HG03045 (cell line): Measurements from ENCODE around the gene SIK2.
"Not testable (repeated sequence)": the region's sequence is repeated elsewhere in the genome, so short reads cannot be mapped to it uniquely, and the experiment has no call there.

Experiments used
- ATAC-seq: cut with Tn5 transposase; IDR thresholded peaks from one replicate; pipeline ENCODE4 v1.9.1; 2021; ENCODE audit warnings: mild to moderate bottlenecking, moderate library complexity; ENCODE audit not compliant: unreplicated experiment

Gene SIK2

DNA sequence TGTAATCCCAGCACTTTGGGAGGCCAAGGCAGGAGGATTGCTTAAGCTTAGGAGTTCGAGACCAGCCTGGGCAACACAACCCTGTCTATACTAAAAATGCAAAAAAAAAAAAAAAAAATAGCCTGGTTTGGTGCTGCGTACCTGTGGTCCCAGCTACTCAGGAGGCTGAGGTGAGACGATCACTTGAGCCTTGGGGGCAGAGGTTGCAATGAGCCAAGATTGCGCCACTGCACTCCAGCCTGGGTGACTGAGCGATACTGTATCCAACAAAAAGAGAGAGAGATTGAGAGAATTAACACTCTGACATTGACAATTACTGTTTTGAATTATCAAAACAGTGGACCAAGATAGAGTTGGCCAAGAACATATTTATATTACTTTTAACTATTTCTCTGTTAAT is 53.7 kb downstream of the SIK2 start:
- ATAC-seq = no peak

DNA sequence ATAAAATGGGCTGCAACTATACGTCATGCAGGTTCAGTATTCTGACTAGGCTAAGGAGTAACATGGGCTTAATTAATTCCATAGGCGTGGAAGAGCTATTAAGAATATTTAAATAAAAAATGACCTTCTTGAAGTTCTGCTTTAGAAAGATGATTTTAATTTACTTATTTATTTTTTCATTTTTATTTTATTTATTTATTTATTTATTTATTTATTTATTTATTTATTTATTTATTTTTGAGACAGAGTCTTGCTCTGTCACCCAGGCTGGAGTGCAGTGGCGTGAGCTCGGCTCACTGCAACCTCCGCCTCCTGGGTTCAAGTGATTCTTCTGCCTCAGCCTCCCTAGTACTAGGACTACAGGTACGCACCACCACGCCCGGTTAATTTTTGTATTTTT is 55.7 kb downstream of the SIK2 start:
- not testable (repeated sequence) for ATAC-seq

DNA sequence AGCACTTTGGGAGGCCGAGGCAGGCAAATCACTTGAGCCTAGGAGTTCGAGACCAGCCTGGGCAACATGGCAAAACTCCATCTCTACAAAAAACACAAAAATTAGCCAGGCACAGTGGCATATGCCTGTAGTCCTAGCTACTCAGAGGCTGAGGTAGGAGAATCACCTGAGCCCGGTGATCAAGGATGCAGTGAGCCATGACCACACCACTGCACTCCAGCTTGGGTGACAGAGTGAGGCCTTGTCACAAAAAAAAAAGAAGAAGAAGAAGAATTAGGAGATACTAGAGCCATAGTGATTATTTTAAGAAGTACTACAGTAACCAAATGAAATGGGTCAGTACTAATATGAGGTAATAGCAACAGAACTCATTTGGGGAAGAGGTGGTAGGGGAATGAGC is 56.2 kb downstream of the SIK2 start:
- not testable (repeated sequence) for ATAC-seq

DNA sequence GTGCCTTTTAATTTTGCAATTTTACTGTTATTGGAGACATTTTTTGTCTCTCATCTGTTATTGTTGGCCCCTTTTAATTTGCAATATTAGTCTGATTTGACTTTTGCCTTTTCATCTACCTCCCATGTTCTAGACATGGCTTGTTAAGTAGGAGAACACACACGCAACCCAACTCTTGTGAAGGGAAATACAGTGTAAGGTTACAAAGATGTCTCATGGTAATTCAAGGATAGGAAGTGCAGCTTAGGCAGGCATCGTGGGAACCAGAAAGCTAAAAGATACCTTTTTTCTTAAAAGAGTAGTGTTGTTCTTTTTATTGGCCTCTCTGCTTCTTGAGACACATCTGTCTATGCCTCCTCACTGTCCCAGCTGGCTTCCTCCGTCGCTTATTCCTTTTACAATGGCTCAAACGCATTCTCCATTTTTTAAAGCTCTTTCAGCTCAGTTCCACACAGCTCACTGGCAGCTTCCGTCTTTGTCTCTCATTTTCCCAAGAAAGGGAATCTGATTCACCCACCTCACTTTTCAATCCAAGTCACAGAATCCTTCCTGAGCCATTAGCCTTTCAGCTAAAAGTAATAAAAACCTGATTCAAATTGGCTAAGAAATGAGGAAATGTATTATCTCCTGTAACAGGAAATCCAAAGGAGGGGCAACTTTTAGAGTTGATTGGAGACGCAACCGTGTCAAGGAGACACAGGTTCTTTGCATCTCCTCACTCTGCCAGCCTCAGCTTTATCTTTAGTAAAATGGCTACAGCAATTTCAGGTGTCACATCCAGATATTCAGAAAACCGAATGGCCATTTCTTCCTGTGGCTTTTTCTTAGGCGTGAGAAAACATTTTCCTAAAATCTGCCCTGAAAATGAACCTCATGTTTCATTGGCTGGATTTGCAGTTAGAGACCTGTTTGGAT is 57.2 kb downstream of the SIK2 start:
- ATAC-seq = no peak

DNA sequence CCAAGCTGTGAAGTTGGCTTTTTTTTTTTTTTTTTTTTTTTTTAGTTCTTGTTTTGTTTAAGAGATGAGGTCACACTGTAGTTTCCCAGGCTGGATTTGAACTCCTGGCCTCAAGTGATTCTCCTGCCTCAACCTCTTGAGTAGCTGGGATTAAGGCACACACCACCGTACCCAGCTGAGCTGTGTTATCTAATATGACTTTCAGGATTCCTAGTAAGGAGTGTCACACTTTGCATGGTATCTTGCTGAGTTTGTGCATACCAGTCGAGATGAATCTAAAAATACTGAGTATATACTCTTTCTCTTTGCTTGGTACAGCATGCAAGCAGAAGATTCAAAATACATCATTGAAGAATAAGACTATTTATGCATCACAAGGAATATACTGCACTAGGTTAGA is 58.6 kb downstream of the SIK2 start:
- ATAC-seq = no peak

DNA sequence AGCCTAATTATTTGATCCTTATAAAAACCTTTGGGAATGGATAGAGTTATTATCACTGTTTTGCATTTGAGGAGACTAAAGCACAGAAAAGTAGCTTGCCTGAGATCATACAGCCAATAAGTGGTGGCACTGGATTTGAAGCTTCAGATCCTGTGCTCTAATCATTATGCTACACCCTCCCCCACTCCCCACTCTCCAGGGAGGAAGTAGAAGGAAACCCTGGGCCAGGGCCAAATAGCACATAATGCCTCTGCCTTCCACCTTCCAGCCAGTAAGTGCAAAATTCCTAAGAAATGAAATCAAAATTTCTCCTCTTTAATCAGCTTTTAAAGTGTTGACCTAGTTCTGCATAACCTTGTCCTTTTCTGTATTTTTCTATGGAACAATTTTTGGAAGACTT is 61.6 kb downstream of the SIK2 start:
- ATAC-seq = no peak

DNA sequence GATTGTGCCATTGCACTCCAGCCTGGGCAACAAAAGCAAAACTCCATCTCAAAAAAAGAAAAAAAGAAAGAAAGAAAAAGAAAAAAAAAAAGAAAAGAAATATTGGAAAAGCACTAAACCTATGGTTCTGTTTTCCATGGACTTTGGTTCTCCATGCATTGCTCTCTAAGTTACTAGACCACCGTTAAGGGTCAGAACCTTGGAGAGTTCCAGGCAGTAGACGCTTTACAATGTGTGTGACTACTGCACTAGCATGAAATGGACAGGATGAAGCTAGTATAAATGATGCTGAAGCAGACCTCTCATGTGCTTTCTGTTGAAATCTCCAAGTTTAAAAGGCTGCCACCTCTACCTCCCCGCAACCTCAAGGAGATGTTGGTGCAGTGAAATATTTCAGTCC is 63.5 kb downstream of the SIK2 start:
- no peak for ATAC-seq

DNA sequence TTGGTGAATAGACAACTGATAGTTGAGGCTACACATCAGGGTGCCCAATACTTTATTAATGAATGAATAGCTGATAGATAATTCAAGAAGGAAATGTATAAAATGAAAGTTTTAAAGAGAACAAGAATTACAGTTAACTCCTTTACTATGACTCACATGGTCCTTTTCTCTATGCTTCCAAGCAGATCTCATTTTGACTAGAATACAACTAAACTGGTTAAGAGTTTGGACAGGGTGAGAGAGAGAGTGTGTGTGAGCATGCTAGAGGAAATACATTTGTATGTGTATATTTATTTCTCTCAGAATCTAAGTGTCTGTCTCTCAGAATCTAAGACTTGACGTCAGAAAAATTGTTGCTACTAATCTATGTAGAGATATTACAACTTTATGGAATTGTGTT is 66.7 kb downstream of the SIK2 start:
- no peak for ATAC-seq

DNA sequence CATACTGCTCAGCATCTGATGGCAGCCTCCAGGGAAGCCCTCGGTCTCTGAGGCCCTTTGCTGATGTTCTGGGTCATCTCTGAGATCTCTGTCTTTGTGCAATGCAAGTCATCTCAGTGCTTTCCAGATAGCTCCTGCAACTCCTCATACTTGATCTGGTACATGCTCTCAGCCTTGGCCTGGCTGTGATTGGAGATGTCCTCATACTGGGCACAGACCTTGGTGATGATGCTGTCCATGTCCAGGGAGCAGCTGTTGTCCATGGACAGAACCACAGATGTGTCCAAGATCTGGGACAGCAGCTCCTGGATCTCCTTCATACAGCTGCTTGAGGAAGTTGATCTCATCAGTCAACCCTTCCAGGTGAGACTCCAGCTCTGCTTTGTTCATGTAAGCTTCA is 69.1 kb downstream of the SIK2 start:
- ATAC-seq = no peak

DNA sequence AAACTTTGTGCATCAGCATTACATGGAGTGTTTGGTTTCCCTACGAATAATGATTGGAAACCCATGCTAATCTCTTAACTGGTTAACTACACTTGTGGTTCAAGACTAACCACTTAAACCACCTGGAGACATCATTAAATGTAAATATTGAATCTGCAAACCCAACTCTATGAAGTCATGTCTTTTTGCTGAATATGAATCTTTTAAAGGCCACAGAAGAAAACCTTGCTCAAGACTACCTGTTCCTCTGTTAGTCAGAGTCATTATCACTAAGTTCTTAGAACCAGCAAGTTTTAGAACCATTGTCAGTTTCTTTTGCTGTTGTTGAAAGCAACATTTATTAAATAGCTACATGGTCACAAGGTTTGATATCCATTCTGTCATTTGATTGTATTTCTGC is 70.7 kb downstream of the SIK2 start:
- no peak for ATAC-seq

DNA sequence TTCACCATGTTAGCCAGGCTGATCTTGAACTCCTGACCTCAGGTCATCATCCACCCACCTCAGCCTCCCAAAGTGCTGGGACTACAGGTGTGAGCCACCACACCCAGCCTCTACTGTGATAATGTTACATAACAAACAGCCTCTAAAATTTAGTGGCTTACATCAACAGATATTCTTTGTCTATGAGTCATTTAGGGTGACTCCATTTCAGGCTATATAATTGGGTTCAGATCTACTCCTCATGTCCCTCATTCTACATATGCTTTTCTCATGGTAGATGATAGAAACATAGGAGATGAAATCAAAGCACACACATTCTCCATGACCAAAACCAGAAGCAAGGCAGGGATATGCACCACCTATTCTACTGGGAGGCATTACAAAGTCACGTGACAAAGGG is 72.7 kb downstream of the SIK2 start:
- ATAC-seq = no peak

DNA sequence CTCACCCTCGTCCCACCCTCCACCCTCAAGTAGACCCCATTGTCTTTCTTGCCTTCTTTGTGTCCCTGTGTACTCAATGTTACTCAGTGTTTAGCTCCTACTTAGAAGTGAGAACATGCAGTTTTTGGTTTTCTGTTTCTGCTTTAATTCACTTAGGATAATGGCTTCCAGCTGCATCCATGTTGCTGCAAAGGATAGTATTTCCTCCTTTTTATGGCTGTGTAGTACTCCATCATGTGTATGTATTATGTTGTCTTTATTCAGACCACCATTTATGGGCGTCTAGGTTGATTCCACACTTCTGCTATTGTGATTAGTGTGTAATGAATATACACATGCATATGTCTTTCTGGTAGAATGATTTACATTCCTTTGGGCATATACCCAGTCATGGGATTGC is 73.6 kb downstream of the SIK2 start:
- ATAC-seq = no peak

DNA sequence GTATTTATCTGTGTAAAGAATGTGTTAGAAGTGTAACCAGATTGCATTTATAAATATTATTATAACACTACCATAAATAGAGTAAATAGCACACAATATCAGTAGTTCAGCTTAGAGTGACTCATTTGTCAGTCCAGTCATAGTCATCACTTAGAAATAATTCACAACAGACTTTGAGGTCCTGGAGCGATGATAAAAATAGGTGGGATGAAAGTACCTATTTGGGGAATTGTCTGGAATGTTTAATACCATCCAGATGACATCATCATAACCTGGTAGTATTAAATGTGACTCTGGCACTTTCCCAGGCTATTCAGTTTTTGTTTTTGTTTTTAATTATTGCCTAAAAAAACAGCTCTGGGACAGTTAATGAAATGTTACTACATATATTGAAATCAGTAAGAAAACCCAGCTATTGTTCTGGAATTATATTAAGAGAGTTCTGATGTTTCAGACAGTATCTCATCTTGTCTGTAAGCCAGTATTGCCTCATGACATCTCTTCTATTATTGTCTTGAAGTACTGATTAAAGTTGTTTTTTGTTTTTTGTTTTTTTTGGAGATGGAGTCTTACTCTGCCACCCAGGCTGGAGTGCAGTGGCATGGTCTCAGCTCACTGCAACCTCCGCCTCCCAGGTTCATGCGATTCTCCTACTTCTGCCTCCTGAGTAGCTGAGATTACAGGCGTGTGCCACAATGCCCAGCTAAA is 74.8 kb downstream of the SIK2 start:
- no peak for ATAC-seq

DNA sequence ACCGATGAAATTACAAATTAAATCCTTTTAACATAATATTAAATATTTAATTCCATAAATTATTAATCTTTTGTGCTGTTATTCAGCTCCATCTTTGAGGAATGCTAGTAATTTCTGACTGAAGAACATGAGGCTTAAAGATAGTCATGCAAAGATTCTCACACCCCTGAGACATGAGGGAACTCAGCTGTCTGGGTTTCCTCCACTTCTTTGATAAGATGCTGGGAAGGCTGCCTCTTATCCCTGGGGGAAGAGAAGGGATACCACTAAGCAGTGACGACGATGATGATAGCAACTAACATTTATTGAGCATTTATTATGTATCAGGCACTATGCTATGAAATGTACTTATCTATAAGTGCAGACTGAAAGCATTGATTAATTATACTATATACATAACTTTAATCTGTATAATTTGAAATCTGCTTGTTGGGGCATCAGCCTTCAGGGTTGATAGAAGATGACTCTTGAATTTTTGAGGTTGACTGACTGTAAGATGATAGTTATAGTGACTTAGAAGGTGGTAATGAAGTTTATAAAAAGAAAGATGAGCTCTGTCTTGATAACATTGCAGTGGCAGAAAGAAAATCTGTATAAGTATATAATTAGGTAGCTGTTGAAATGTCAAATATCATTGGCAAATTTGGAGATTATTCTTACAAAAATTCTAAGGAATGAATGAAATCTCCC is 78.4 kb downstream of the SIK2 start:
- no peak for ATAC-seq

DNA sequence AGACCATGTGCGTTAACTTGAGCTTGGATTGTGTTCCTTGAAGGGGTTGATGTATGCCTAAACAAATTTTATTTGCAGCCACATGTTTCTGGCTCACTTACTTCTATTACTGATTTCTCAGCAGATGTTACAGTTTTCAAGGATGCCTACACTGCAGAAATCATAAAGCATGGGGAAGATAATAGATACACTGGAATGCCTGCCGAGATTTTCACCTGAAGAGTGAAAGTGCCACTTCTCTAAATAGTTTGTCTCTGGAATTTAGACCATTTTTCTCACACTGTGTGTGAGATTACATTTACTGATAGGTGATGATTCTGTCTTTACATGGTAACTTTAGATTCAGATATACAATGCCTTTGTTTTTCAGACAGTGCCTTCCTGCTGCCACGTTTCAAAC is 81.6 kb downstream of the SIK2 start:
- ATAC-seq = no peak

DNA sequence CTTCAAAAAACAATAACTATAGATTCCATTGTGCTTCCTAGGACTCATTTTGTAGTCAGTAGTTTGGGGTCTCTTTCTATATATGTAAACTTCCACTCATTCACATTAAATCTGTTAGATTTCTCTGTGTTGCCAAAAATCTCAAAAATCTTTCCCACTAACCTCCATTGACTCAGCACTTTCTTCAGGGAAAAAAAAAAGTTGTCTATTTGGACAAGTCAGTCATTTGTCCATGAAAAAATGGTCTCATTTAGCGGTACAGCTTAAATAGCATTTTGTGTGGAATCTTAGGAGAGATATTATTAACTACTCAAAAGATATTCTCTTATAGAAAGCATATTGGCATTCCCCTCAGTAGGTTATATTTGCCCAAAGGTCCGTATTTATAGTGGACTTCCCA is 82.0 kb downstream of the SIK2 start:
- no peak for ATAC-seq

DNA sequence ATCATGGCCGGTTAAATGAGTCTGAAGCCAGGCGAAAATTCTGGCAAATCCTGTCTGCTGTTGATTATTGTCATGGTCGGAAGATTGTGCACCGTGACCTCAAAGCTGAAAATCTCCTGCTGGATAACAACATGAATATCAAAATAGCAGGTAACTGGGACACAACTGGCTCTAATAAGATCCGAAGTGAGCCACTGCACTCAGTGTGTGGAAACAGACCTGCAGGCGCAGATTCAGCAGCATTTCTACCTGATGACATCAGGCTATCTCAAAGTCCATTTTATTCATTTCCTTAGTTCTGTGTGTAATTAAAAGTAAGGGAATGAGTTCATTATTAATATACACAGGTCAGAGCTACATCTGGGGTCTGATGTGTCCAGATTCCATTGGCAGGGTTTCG is 85.8 kb downstream of the SIK2 start:
- no peak for ATAC-seq

DNA sequence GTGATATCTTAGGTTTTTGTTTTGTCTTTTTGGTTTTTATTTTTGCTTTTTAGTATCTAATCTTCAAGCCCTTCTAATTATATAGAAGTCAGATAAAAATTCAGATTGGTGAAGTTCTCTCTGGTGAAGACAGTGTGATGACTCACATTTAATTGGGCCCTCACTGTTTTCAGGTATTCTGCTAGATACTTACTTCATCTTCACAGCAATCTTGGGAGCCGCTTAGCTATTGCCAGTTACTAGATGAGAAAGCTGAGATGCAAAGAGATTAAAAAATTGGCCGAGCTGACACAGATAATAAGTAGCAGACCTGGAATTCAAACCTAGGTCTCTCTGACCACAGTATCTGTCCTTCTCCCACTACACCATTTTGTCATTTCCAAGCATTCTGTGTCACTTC is 88.9 kb downstream of the SIK2 start:
- no peak for ATAC-seq

DNA sequence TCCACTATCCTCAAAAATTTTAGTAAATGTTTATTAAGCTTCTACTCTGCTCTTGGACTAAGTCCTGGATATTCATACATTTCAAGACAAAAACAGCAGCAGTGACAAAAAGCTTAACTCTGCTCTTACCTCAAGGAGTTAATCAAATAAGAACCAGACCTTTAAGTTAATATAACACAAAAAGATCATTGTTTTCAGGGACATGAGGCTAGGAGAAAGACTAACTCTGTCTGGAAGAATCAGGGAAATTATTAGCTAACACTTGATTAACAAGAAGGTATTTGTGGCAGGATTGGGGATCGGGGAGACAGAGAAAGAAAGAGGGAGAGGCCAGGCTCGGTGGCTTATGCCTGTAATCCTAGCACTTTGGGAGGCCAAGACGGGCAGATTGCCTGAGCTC is 89.5 kb downstream of the SIK2 start:
- ATAC-seq = no peak

DNA sequence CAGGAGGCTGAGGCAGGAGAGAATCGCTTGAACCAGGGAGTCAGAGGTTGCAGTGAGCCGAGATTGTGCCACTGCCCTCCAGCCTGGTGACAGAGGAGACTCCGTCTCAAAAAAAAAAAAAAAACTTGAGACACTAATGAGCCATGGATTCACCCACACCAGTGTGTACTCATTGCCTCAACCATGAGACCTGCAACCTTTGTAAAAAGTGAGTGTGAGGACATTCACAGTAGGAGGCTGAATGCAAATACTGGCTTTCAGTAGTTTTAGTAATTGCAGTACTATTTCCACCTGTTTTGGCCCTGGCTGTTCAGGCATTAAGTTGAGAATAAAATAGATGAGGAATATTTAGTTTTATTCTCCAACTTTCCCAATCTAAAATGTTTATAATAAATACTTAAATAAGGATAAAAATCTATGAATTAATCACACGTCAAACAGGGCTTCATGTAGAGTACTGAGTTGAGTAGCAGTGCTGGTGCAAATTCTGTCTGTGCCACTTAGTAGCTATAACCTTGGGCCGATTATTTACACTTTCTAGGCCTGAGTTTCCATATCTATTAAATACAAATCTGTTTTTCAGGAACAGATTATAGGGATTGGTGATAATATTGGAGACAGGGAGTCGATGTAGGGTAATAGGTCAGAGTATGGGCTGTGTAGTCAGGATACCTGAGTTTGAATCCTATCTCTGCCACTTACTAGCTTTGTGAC is 91.1 kb downstream of the SIK2 start:
- ATAC-seq = no peak

DNA sequence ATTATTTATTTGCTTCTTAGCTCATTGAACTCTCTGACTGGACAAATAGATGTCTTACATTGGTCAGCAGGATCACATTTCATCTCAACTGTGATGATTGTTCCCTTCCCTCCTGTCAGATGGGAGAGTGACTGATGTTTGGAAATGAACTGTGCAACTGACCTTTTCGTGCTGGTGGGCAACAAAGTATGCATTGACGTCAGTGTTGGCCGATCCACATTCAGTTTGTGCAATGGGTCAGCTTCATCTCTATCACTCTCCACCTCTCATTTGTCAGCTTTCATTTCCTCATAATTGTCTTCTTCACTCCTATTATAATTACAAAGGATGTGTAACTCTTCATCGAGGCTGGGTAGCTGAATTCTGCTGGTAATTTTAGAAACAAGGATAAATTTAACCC is 92.6 kb downstream of the SIK2 start:
- no peak for ATAC-seq
